GM18505 (cell line): ENCODE data around the gene REC114.
"Not testable (repeated sequence)": the region's sequence is repeated elsewhere in the genome, so short reads cannot be mapped to it uniquely, and the experiment has no call there.

Experiments
- ATAC-seq: cut with Tn5 transposase; IDR thresholded peaks from one replicate; pipeline ENCODE4 v1.9.1; 2021; ENCODE audit not compliant: unreplicated experiment
- POLR2A ChIP-seq: IDR thresholded peaks from 4 replicates; pipeline ENCODE4 v1.6.1; 2011; ENCODE audit warnings: borderline replicate concordance; ENCODE audit not compliant: insufficient read depth, insufficient read length; ENCODE audit errors: extremely low read depth

The REC114 gene

GRCh38 chr15:73568564-73569280, 125.8 kb downstream of the REC114 start:
- no peak for TF ChIP-seq POLR2A
- no peak for ATAC-seq

- ATAC-seq: no peak
- TF ChIP-seq POLR2A: no peak
These were observed 126.4 kb downstream of the REC114 start for GRCh38 chr15:73569361-73569760.

- TF ChIP-seq POLR2A: no peak
These were observed 127.5 kb downstream of the REC114 start for GRCh38 chr15:73570355-73571032.

GRCh38 chr15:73571346-73571745, 128.4 kb downstream of the REC114 start:
- no peak for TF ChIP-seq POLR2A
- ATAC-seq: no peak

More at GRCh38 chr15:73570355-73571032, 127.5 kb downstream of the REC114 start:
- no peak for ATAC-seq

GRCh38 chr15:73572296-73572695, 129.3 kb downstream of the REC114 start:
- no peak for TF ChIP-seq POLR2A
- ATAC-seq: no peak

GRCh38 chr15:73573037-73573436, 130.1 kb downstream of the REC114 start:
- no peak for ATAC-seq
- TF ChIP-seq POLR2A: no peak

GRCh38 chr15:73573572-73573971, 130.6 kb downstream of the REC114 start:
- no peak for ATAC-seq
- TF ChIP-seq POLR2A: no peak

- ATAC-seq: no peak
- no peak for TF ChIP-seq POLR2A
These were observed 132.8 kb downstream of the REC114 start for GRCh38 chr15:73575636-73576247.

- ATAC-seq: not testable (repeated sequence)
These were observed 134.6 kb downstream of the REC114 start for GRCh38 chr15:73577593-73577992.

- ATAC-seq: no peak
- no peak for TF ChIP-seq POLR2A
These were observed 135.1 kb downstream of the REC114 start for GRCh38 chr15:73578026-73578425.

GRCh38 chr15:73582851-73583379, 140.0 kb downstream of the REC114 start:
- no peak for TF ChIP-seq POLR2A
- ATAC-seq: no peak

- TF ChIP-seq POLR2A: no peak
- ATAC-seq: no peak
These were observed 140.6 kb downstream of the REC114 start for GRCh38 chr15:73583544-73583943.

- no peak for TF ChIP-seq POLR2A
- no peak for ATAC-seq
These were observed 141.9 kb downstream of the REC114 start for GRCh38 chr15:73584699-73585420.
